Left lobe of liver (tissue), 2 donors: ENCODE measurements around the gene CDH13. TPM values are rescaled to one million over a fixed set of nuclear protein-coding genes. Genes with fewer than 3 reads are reported as not detected.
A peak's percentile ranks its signal among the peaks of the same experiment; 100 is the strongest.

Experiments
- ATAC-seq: fragments of 200-7000 bp; cut with Tn5 transposase; one replicate; pipeline ENCODE4 v1.9.1; 2020; ENCODE audit warnings: mild to moderate bottlenecking, moderate library complexity
- DNase-seq: peaks from one replicate; pipeline ENCODE4 v3.0.0-alpha.2; 2020; ENCODE audit warnings: low spot score
- total RNA-seq: library from RNA; stranded (reverse); gene quantifications from one replicate; pipeline ENCODE4 v1.2.1, GENCODE V29; 2021
- donor health status: DM: no; HTN: no; CAD: no; lungs with moderate emphysema.
- donor health status: DM: no; HTN: yes; CAD: no.

Gene CDH13
- total RNA-seq, 1 donor from 2014 or later, result 0.18 TPM

DNA sequence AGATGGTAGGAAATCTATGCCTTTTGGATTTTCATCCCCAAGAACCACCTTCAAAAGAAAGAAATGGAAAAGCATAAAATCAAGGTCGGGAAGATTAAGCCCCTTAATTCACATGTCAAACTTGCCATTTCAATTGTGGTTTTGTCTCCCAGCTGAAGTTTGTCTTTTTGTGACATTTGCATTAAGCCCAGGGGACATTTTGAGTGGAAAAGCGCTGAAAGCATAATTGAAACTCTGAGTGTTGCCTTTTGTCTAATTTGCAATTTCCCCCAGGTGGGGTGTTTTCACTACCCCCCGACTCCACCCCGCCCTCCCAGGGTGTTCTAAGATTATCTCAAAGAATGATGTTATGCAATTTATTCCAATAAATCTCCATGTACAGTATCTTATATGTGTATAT, 396.2 kb downstream of the CDH13 start:
- no peak for ATAC-seq
- DNase-seq, result no peak

DNA sequence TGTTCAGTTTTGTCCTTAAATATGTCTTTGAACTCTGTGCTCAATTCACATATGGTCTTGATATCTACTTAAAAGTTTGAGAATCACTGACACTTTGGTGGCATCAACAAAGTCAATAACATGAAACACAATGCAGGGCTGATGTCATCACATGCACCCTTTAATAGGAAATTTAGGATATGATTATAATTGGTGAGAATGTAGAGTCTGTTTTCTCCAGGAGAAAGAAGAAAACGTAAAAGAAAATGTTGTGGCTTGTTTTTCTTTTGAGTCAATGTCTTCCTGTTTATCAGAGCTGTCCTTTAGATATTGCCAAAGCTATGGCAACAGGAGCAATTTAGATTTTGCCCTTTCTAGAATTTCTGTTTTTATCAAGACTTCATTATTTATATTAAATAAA, 396.9 kb downstream of the CDH13 start:
- no peak for ATAC-seq
- DNase-seq, result no peak

DNA sequence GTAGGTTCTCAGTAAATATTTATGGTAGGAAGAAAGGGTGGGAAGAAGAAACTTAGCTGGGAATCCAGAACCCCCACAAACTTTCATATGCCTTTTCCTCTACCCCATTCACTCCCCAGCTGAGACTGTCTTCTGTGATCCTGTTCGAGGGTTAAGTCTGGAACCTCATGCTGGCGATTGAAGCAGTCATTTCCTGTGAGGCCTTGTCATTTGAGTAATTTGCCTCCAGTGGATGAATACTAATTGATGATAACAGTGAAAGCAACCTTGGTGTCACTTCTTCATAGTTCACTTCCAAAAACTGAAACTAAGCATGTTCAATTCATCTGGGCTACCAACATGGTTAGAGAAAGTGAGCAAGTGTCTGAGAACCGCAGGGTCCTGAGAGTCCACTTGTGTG, 401.2 kb downstream of the CDH13 start:
- ATAC-seq, result no peak
- no peak for DNase-seq

DNA sequence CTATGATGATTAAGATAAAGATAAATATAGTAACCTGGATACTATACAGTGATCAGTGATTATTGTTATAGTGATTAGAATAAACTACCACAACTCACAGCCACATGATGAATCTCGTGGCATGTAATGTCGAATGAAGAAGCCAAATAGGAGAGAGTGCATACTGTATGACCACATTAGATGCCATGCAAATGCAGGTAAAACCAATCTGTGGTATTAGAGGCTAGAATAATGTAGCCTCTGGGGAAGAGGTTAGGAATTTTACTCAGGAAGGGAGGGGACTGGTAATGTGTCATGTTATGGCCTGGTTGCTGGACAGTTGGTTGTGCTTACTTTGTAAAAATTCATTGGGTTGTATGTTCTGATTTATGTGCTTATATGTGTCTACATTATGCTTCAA, 402.7 kb downstream of the CDH13 start:
- no peak for ATAC-seq
- DNase-seq, result no peak

DNA sequence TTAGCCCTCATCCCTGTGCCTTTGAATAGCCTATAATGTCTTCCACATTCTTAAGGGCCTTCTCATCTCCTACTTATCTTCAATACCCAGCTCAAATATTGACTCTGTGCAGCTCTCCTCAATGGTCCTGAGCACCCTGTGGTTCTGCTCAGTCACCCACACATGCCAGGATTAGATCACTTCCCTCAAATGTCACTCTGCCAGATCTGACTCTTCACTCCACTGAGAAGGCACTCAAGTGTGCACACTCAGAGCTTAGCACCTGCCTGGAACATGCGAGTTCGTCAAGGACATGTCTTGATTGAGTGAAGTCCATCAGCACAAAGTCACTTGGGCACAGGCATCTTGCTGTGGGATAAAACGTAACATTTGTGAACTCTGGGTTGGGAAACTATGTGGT, 404.8 kb downstream of the CDH13 start:
- no peak for ATAC-seq
- no peak for DNase-seq

DNA sequence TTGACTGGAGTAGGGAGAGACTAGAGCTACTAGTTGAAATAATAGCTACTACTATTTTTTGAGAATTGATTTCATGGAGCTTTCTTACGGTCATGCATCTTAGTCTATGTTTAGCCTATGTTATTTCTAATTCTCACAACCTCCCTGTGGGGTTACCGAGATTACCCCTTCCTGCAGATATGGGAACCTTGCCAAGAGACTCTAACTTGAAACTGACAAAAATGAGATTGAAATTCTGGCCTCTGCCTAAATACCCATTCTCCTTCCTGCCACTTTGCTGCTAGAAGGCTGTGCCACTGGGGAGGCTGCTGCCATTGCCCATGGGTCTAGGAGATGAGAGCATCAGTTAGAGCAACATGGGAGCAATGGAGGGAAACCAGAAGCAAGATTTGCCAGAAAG, 410.3 kb downstream of the CDH13 start:
- DNase-seq, result no peak
- no peak for ATAC-seq

DNA sequence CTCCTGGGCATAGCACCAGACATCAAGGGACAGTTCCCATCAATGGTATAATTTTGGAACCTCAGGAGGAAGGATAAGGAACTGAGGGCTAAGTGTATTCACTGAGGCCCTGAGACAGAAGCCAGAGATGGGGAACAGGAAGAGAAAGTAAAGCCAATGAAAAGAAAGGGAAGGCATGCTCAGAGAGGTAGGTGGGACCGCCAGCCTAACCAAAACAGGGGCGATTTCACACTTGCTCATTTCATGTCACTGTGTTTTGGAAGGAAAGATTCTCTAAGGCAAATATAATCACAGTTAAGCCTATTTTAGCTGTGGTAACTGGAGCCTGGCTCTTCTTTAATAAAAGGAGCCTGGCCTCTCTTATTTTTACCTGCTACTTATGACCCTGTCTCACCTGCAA, 411.1 kb downstream of the CDH13 start:
- no peak for DNase-seq
- no peak for ATAC-seq

DNA sequence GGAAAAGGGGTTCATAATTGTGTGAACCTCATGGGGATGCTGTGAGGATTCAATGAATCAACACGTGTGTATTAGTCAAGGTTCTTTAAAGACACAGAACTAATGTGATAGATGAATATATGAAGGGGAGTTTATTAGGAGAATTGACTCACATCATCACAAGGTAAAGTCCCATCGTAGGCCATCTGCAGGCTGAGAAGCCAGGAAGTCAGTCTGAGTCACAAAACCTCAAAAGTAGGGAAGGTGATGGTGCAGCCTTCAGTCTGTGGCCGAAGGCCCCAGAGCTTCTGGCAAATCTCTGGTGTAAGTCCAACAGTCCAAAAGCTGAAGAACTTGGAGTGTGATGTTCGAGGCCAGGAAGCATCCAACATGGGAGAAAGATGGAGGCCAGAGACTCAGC, 413.4 kb downstream of the CDH13 start:
- DNase-seq (no peak), ATAC-seq (no peak)

DNA sequence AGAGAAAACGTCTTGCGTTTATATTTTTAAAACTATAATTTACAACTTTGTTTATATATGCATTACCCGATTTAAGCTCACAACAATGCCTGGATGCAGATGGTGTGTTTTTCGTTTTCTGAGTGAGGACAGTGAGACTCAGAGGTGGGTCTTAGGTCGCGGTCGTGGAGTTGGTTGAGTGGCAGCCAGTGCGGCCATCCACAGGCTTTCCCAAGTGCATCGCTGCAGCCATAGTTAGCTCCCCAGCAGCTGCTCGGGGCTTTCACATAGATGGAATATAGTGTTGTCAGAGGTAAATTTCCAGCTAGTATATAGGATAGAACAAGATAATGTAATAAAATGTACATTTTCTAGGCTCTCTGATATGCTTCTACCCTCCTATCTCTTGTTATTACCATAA, 417.8 kb downstream of the CDH13 start:
- no peak for DNase-seq
- ATAC-seq, result no peak

DNA sequence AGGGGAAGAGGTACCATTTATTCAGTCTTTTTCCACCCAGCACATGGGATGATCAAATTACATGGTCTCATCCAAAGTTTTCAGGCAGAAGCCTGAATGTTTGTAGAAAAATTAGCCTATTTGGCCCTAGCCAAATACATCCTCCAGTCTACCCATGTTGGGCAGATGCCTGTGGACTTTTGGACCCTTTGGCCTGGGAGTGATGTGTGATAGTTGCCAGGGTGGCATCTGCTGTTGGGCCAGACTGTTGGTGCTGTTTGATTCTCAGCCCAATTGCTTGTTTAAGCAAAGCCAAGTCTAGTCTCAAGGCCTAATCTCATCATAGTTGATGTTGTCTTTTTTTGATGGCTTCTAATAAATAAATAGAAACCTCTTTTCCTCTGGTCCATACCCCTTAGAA, 419.0 kb downstream of the CDH13 start:
- DNase-seq (peak; percentile 82), ATAC-seq (peak; percentile 100)

DNA sequence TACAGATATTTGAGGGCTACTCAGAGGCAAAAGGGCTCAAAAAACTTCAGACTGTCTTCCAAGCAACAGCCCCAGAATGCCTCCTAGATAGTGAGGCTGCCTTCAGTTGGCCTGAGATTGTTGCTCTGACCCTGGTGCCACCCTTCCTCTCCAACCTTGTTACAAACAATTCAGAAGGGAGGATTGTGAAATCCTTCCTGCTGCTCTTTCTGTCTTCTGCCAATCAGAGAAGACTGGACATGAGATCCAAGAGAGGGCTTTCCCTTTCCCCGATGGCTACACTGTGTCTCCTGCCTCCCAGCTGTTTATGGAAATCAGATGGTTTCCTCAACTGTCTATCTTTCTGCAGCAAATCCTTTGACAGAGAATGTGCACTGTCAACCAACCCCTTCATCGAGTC, 419.9 kb downstream of the CDH13 start:
- no peak for DNase-seq

DNA sequence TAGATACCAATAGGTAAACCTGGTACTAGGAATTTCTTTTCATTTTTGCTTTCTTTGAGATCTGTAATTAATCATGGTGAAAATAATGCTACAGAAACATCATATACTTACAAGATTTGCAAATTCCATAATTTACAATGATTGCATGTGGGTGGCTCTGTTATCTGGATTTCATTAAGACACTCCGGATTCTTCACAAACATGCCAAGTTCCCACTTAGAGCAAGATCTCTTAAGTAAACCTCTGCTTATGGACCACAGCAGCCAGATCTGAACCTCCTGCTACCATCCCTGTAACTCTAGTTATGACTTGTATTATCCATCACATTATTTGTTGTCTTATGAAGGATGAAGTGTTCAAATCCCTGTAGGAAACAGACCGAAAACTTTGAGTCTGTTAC, 424.7 kb downstream of the CDH13 start:
- DNase-seq (no peak), ATAC-seq (no peak)

More for the DNA sequence above, 419.9 kb downstream of the CDH13 start:
- no peak for ATAC-seq

DNA sequence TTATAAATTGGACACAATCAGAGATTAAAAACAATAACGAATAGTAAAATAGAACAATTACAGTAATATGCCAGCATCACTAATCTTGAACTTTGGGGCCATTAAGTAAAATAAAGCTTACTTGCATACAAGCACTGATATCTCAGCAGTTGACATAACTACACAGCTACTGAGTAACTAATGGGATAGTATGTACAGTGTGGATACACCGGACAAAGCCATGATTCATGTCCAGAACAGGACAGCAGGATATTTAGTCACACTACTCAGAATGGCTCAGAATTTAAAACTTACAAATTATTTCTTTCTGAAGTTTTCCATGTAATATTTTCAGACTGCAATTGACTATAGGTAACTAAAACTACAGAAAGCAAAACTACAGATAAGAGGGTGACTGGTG, 427.5 kb downstream of the CDH13 start:
- ATAC-seq, result no peak
- no peak for DNase-seq

DNA sequence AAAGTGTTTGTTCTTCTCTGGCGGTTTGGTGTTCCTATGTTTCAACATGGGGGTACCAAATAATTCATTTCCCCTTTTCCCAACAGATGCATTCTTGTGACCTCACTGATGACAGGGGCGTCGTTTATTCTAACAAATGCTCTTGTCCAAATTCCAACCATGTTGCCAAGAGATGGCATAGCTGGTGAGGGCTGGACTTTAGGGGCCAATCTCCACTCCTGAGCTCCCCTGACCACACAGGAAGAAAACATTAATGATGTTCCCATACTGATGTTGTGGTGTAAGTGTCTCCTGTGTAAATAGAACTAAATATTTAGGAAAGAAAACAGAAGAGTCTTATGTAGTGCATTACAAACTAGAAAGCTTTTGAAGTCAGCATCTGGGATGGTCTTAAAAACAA, 431.6 kb downstream of the CDH13 start:
- no peak for DNase-seq
- ATAC-seq, result no peak

DNA sequence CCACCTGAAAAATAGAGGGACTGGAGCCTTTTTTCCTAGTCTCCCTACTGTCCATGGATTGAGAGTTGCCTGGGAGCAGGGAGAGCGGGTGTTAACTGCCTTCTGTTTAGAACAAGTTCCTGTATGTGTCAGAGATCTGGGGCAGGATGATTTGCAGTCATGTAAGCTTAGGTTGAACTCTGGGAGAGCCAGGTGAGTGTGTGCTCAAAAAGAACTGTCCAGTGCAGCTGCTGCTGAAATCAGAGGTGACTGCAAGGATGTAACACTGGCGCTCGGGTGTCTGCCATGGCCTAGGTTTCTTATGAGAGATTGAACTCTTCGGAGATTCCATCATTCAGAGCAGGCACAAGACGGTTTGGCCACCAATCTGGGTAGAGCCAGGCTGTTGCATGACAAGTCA, 432.5 kb downstream of the CDH13 start:
- ATAC-seq, result no peak
- no peak for DNase-seq

DNA sequence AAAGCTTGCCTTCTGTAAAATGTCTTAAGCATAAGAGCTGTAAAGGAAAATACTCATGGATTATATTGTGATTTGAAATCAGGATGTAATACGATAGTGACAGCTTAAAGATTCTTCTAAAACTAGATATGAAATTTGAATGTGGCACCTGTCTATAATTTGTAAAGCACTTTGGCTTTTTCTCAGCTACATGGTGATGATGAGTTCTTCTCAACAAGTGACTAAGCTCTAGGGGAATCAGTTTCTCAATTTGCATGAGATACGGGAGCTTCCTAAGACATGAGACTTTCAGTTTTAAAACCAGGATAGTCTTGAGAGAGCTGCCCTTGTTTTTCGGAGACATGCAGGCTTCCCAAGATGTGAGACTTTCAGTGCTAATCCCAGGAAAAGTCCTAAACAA, 439.2 kb downstream of the CDH13 start:
- ATAC-seq (no peak), DNase-seq (no peak)

DNA sequence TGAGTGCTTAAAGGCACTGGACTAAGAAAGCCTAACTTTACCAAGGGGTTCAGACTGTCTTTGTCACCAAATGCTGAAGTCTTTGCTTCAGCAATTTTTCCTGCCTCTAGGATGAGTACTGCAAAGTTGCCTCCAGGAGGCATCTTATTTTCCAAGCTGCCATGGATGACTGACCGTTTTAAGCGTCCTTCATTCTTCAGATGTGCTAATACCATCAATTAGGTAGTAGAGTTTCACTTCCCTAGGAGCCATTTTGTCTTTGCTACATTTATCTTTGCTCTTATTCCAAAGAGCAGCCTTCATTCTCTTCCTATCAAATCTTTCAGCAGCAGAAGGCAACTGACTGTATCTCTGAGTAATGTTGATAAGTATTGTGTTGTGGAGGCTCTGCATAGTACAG, 440.1 kb downstream of the CDH13 start:
- DNase-seq, result no peak
- no peak for ATAC-seq

DNA sequence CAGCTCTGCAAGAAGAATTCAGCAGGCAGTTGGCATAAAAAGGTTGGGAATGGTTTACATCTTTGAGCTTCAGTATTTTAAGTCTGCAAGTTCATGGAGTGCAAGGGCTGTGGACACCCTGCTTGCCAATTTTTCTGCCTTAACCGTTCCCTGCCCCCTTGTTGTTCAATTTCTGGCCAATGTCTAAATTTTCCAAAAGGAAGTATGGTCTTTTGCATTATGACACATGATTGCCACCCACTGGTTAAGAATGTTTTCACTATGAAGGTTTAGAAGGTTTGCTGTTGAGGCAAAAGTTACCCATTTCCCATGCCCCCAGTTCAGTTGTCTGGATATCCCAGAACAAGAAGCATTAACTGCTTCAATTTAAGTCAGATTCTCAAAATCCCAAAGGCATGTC, 441.9 kb downstream of the CDH13 start:
- ATAC-seq, result peak; percentile 66
- no peak for DNase-seq

DNA sequence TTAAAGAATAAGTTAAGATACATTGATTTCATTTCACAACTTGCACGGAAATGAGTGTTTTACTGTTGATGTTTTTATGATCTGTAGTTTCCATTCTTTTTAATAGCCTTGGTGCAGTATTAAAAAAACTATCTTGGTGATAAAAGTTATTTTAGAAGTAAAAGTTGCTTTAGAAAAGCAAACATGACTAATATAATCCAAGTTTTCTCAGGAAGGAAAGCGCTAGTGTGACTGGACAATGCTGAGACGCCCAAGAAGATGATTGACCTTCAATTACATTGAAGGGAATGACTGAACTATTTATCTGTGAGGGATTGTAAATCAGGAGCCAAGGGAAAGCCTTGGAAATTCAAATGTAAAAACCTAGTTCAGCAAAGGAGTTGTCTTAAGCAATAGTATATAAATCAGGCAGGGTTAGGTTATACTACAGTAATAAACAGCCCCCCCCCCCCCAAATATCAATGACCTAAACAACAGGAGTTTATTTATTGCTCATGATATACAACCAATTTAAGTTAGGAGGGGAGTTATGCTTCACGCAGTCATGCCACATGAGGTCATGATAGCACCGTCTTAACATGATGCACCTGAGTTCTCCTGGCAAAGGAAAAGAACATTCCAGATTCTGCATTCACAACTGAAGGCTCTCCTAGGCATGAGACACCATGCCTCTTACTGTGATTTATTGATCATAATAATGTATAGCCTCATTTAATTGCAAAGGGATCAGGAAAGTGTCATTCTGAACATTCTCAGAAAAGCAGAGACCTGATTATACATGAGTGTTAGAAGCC, 443.8 kb downstream of the CDH13 start:
- no peak for DNase-seq
- ATAC-seq, result no peak

DNA sequence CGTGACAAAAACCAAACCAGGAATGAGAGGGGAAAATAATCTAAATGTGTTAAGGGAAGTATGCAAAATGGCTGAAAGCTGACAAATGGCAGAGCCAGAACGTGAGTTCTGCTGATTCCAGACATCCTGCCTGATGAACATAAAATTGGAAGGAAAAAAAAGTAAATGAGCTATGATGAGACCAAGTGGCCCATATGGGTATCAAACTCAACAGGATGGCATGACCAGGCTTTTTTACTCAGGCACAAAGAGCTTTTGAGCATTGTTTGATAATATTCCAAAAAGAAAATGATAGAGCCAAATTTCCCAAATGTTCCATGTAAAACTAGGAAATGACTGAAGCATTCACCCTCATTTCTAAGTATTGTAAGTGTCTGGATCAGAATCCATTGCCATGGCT, 449.2 kb downstream of the CDH13 start:
- ATAC-seq, result no peak
- DNase-seq, result no peak

DNA sequence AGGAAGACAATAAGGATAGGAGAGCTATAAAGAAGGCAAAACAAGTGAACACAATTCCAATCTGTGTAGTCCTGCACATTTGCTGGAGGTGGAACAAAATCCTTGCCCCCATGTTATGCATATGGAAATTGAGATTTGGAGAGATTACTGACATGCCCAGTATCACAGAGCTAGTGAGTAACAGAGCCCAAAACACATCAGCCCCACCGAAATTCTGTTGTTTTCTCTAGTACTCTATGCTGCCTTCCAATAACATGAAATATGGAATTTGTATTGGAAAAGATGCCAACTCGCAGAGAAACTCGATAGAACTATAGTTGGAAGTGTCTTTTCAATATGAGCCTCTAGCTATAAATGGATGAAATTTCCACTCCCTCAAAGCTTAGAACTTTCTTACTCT, 456.6 kb downstream of the CDH13 start:
- DNase-seq (no peak), ATAC-seq (no peak)

DNA sequence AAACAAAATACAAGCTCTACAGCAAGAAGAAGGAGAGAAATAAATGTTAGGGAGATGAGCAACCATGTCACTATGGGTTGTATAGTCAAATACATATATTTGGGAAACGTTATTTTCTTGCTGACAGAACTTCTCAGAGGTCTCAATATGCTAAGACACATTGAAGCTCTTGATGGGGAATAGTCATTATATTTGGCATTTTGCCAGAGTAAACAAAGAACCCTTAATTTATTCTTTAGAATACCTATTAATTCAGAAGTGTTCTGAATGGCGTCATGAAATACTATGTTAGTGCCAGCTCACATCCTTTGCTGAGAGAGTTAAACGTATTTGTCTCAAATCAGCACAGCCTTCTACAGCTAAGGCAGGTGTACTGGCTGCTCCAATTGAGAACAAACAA, 458.9 kb downstream of the CDH13 start:
- ATAC-seq, result no peak
- no peak for DNase-seq

DNA sequence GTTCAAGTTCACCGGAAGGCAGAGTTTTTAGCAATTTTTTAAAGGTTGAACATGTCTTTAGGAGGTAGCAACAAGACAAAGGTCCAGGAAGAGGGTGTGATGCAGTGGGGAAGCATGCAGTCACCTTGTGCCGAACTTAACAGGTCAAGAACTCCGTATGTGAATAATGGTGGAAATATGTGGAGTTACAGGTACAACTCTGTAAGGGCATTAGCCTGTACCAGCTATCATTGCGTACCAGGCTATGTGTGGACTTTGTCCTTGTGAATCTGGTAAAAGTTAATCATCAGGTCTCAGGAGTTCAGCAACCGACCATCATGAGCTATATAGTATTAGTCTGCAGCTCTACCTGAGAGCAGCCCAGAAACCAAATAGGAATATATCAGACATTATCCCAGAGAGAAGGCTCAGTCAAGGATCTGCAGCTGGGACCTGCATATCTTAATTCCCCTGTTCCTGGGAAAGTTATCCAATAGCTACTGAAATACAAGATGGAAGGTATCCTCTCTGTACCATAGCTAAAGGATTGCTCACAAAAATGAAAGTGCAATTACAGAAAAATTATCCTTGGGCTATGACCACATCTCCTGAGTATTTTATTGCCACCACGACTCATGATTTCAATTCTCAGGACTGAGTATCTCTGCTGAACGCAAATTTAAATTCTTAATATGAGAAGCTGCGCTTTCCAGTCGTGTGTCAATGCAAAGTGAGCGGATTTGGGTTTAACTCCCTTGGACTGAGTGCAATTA, 469.3 kb downstream of the CDH13 start:
- peak; percentile 16 for ATAC-seq

More for the DNA sequence above, 469.3 kb downstream of the CDH13 start:
- no peak for DNase-seq
